MG63 (cell line): Measurements from ENCODE around the gene RAB3A. TPM values are rescaled to one million over a fixed set of nuclear protein-coding genes. Genes with fewer than 3 reads are reported as not detected.
"Not testable (repeated sequence)": the region's sequence is repeated elsewhere in the genome, so short reads cannot be mapped to it uniquely, and the experiment has no call there.

Experiments
- DNase-seq: peaks from one replicate; pipeline ENCODE4 v3.0.0-alpha.2; 2020
- H3K27me3 ChIP-seq: fragments of 250-450 bp; sonication (Bioruptor Pico); 2 replicates; pipeline ENCODE4 v1.5.1; 2020; ENCODE audit warnings: mild to moderate bottlenecking, moderate library complexity
- H3K36me3 ChIP-seq: fragments of 250-450 bp; sonication (Bioruptor Pico); 2 replicates; pipeline ENCODE4 v1.5.1; 2020; ENCODE audit warnings: mild to moderate bottlenecking, moderate library complexity
- H3K4me3 ChIP-seq: fragments of 250-450 bp; sonication (Bioruptor Pico); 2 replicates; pipeline ENCODE4 v1.5.1; 2020; ENCODE audit warnings: mild to moderate bottlenecking, moderate library complexity
- H3K9me3 ChIP-seq: fragments of 250-450 bp; sonication (Bioruptor Pico); 2 replicates; pipeline ENCODE4 v1.5.1; 2020; ENCODE audit warnings: mild to moderate bottlenecking, moderate library complexity
- total RNA-seq: library from RNA; depleted of rRNA; stranded (reverse); fragments of >200 nt; shearing (Covaris generic); gene quantifications from 2 replicates; pipeline ENCODE4 v1.2.3, GENCODE V29; 2014; ENCODE audit warnings: low replicate concordance

The RAB3A gene
- total RNA-seq, 1 experiment from 2014 or later: 0.99 TPM

DNA sequence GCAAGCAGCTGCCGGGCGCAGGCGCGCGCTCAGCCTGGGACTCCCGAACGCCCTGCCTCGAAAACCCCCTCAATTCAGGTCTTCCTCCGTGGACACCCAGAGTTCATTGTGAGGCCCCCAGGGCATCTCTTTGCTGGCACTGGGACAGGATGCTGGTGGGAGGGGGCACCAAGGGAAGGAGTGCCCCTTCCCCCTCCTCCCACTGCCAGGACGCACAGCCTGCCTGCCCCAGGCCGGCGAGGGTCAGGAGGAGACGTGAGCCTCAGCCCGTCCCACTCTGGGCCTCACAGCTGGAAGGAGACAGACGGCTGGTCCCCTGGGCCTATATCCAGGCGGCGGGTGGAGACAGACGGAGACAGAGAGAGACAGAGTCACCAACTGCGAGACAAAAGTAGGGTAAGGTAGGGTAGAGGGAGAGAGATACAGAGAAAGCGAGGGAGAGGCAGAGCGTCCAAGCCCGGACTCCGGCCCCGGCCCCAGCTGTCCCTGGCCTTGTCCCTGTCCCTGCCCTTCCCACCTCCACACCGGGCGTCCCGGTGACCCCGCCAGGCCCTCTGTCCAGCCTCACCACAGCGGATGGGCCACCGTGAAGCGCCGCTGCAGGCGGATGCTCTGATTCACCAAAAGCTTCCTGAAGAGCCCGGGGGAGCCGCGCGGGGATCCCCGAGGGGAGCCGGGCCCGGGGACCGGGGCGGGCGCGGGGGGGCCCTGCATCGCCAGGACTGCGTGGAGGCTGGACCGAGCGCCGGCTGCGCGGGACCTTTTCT, 22.0 kb upstream of the RAB3A start, which contains the start of gene PDE4C:
Gene PDE4C, minus strand, starts transcription at position 737 of the 767 bp plus-strand sequence. Its CDS starts 23 bp downstream, at position 714.
- Histone ChIP-seq H3K36me3 (no peaks in the 10 kb centered on the region), H3K27me3 (peaks cover 6% of the 10 kb centered on the region), H3K9me3 (no peaks in the 10 kb centered on the region), H3K4me3 (no peak within 1 kb of the TSS)
- DNase-seq: peak; percentile 30

DNA sequence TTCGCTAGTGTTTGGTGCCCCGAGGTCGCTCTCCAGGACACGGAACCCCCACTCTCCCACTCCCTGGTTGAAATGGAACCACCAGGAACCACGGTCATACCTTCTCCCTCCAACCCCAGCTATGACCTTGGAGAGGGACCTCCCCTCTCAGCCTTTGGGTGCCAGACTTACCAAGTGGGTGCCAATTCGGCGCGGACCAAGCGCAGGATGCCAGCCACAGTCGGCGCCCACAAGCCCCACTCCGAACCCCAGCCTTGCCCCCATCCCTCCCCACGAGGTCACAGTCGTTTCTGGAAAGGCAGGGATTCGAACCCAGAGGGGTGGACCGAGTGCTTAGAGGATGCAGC, 21.5 kb upstream of the RAB3A start:
- Histone ChIP-seq H3K27me3 (peaks cover 6% of the 10 kb centered on the region), H3K4me3 (no peak overlapping the region)
- no peak for DNase-seq

DNA sequence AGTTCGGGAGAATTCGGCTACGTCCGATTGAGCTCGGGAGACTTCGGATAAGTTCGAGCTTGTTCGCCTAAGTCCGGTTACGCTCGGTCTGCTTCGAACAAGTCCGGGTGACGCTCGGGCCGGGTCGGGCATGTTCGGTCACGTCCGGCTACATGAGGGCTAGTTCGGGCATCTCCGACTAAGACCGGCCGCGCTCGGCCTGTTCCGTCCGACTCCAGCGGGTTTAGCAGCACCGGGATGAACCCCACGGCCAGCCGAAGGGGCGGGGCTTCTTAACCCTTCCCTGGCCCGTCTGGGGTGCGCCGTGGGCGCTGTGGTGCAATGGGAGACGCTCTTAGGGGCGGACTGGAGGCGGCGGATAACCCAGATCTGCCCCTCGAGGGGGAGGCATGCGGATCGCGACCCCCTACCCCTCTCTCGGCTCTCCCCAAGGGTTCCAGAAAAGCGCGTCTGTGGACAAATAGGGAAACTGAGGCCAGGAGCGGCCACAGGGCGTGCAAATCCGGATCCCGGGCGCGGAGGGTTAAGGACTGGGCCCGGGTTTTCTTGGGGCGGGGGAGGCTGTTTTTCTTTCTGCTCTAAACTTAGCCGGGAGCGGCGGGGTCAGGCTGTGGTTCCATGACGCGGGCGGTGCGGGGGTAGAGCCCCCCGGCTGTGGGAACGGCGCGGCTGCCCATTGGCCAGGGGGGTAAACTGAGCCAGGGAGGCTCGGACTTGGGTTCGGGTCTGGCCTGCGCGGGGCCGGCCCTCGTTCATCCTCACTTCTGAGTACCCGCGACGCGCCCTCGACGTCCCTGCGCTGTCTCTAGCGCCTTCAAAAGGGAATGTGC, 20.9 kb upstream of the RAB3A start:
- peak overlapping the region; percentile 44 for H3K4me3 ChIP-seq

More for the DNA sequence above, 21.5 kb upstream of the RAB3A start:
- Histone ChIP-seq H3K9me3 (no peaks in the 10 kb centered on the region), H3K36me3 (no peaks in the 10 kb centered on the region)

DNA sequence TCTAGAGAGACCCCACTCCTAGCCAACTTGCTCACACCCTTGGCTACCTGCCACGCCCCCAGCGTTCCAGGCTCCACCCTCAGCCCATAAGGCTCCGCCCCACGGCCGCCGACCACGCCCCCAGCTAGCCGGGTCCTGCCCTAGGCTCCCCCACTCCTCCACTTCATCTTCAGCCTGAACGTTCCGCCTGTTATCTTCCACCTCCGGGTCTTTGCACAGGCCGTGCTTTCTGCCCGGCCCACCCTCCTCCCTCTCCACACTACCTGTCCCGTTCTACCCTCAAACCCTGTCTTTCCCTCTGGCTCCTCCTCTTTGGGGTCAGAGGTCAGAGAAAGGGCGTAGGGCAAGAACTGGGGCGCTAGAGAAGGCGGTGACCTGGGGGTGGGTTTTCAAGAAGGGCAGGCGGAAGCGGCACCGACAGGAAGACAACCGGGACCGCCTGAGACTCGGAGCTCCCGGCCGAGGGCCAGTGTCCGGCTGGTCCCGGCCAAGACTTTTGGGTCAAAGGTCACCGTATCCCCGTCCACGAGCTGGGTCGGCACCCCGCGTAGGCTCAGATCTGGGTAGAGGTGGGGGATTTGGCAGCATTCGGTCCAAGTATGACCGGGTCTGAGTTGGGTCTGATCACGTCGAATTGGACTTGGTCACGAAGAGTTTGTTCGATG, 20.1 kb upstream of the RAB3A start:
- peak; percentile 39 for DNase-seq
- H3K9me3 ChIP-seq: no peaks in the 10 kb centered on the region
- H3K27me3 ChIP-seq: no peaks in the 10 kb centered on the region; the same call in 1 of the 2 replicates

More for the DNA sequence above, 20.9 kb upstream of the RAB3A start:
- DNase-seq: peak; percentile 97
- Histone ChIP-seq H3K36me3 (no peaks in the 10 kb centered on the region), H3K27me3 (peaks cover under 1% of the 10 kb centered on the region), H3K9me3 (no peaks in the 10 kb centered on the region)

DNA sequence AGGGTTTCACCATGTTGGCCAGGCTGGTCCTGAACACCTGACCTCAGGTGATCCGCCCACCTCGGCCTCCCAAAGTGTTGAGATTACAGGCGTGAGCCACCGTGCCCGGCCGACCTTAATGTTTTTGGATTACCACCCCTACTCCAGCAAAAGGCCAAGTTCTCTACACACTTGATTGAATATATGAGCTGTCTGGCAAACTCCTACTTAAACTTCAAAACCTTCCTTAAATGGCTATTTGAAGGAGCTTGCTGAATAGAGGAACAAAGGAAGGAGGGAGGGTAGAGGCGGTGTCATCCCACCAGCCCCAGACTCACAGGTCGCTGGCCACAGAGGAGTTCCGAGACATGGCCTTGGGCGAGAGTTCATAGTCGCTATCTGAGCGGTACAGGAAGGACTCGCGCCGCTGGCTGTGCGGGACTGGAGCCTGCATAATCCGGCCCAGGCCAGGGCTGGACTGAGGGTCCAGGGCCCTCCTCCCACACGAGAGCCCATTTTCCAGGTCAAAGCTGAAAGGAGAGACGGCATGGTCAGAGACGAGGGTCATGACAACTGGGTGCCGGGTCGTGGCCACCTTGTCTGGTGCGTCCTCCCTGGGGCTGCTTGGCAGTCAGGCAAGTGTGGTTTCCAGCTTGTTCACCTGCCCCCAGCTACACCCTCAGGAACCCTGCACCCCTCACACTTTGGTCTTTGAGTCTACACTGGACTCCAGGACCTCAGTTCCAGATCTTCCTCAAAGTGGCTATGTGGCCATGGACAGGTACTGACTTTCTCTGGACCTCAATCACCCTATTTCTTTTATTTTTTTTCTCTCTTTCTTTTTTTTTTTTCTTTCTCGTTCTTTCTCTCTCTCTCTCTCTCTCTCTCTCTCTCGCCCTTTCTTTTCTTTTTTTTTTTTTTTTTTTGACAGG, 18.2 kb upstream of the RAB3A start:
- Histone ChIP-seq H3K36me3 (no peaks in the 10 kb centered on the region; the same call in 1 of the 2 replicates), H3K9me3 (no peaks in the 10 kb centered on the region), H3K4me3 (no peak overlapping the region), H3K27me3 (no peaks in the 10 kb centered on the region)
- no peak for DNase-seq

More for the DNA sequence above, 20.1 kb upstream of the RAB3A start:
- Histone ChIP-seq H3K4me3 (peak overlapping the region; percentile 44), H3K36me3 (no peaks in the 10 kb centered on the region)

DNA sequence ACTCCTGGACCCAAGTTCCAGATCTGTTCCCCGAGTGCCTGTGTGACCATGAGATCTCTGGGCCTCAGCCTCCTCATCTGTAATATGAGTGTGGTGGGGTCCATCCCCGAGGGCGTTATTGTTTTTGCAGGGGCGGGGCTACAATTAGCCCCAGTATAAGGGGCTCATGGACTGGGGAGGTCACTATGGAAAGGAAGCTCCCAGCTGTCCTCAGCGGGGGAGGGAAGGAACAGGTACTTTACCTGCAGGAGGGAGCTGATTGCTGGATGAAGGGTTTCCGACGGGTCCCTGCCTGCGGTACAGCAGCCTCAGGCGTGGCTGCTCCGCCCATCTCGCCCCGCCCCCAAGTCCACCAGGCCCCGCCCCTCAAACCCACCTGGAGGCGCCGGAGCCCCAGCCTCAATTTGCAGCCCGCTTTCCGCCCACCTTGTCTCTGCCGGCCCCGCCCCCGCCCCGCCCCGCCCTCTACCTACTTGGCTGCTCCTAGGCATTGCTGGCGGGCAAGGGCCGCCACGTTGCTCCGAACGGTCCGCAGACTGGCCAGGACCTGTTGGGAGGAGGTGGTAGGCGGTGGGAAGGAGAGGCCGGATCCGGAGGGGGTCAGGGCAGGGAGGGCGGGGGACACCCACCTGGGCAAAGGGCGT, 16.9 kb upstream of the RAB3A start:
- H3K27me3 ChIP-seq: no peaks in the 10 kb centered on the region
- no peaks in the 10 kb centered on the region for H3K9me3 ChIP-seq
- DNase-seq: no peak
- H3K4me3 ChIP-seq: no peak overlapping the region
- no peaks in the 10 kb centered on the region; the same call in 1 of the 2 replicates for H3K36me3 ChIP-seq

DNA sequence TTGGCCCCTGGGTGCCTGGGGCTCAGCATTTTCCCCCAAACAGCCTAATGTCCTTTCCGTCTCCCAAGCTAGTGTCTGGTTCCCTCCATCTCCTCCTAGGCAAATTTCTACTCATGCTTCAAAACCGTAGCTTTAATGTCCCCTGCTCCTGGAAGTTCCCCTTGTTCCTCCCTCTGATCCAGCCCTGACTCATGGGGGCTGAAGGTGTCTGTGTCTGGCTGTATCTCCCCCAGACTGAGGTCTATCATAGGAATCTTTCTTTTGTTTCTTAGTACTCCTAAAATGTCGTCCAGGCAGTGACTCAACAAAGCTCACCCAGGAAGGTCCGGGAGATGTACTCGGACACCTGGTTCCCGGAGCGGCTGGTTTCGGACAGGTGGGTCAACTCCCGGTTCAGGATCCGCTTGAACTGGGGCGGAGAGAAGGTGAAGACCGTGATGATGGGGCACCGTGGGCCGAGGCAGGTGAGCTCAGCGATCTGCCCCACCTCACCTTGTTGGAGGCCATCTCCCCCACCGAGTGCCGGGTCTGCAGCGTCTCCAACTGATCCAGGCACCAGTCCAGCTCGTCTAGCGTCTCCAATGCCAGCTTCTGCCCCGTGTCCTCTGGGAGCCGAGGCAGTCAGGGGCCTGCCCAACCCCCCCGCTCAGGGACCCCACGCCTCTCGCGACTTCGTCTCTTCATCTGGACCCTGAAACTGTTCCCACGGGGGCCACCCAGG, 16.2 kb upstream of the RAB3A start:
- Histone ChIP-seq H3K4me3 (no peak overlapping the region), H3K36me3 (no peaks in the 10 kb centered on the region; the same call in none of the 2 replicates), H3K27me3 (no peaks in the 10 kb centered on the region), H3K9me3 (no peaks in the 10 kb centered on the region)
- no peak for DNase-seq

DNA sequence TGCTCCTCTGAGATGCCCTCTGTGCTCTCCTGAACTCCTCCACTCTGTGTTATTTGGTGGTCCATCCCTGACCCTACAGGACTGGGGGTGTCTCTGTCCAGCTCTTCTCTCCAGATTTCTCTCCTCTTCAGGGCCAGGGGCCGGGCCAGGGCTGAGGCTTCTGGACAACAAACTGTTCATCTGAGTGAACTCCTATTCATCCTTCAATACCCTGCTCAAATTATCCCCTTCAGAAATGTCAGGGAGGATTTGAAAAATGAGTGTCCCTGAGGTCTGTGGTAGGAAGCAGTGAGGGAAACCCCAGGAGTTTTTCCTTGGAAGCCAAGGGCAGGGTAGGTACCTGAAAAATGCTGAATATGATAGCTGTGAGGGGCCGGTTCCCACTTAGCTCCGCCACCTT, 14.8 kb upstream of the RAB3A start:
- Histone ChIP-seq H3K27me3 (no peaks in the 10 kb centered on the region), H3K9me3 (no peaks in the 10 kb centered on the region), H3K36me3 (no peaks in the 10 kb centered on the region; the same call in none of the 2 replicates), H3K4me3 (no peak overlapping the region)
- no peak for DNase-seq

DNA sequence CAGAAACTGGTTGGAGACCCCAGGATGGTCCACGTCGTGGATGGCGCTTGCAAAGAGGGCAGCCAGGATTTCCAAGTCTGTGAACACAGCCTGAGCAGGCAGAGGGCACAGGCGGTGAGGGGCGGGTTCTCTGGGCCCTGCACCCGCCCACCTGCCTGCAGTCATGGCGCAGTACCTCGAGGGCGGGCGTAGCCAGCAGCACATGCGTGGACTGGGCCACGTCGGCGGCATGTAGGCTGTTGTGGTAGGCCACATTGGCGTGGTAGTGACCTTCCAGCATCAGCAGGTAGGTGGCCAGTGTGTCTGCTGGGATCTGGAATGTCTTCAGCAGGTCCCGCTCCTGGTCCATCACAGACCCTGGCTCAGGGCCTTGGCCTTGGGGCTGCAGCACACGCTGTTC, 14.3 kb upstream of the RAB3A start:
- Histone ChIP-seq H3K36me3 (peaks cover 1% of the 10 kb centered on the region), H3K4me3 (no peak overlapping the region), H3K27me3 (no peaks in the 10 kb centered on the region), H3K9me3 (no peaks in the 10 kb centered on the region)
- no peak for DNase-seq

DNA sequence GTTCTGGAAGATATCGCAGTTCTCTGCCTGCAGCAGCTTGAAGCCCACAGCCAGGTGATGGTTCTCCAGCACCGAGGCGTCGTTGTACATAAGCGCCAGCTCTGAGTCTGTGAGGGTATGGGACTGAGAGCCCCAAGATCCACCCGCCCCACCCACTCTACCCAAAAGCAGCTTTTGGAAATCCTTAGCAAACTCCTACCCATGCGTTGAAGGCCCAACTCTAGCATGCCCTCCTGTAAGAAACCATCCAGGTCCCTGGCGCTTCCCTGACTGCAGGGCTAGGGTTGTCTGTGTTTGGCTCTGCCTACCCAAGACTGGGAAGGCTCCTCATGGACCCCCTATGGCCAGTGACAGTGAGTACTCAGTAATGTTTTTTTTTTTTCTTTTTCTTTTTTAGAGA, 12.9 kb upstream of the RAB3A start:
- Histone ChIP-seq H3K9me3 (no peaks in the 10 kb centered on the region), H3K27me3 (no peaks in the 10 kb centered on the region), H3K36me3 (peaks cover 6% of the 10 kb centered on the region), H3K4me3 (no peak overlapping the region)
- DNase-seq: no peak

DNA sequence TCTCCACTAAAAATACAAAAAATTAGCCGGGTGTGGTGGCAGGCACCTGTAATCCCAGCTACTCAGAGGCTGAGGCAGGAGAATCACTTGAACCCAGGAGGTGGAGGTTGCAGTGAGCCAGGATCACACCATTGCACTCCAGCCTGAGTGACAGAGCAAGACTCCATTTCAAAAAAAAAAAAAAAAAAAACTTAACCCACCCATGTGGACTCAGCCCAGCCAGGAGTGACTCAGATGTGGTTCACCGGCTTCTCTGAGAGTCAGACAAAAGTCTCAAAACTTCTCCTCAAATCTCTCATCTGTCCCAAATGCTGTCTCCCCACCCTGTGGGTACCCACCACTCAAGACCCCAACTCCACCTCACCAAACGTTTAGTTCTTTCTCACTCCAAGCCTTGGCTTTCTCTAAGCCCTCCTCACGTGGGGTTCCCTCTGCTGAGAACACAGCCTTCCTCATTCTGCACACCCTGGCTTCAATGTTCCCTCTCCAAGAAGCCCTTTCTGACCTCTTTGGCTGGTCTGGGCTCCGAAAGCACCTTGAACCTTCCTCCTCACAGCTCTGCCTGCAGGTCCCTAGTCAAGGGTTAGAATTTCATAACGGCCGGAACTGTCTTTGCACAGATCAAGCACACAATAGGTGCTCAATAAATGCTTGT, 11.1 kb upstream of the RAB3A start:
- DNase-seq: peak; percentile 79
- H3K36me3 ChIP-seq: peaks cover 6% of the 10 kb centered on the region
- no peaks in the 10 kb centered on the region for H3K9me3 ChIP-seq
- no peaks in the 10 kb centered on the region for H3K27me3 ChIP-seq
- no peak overlapping the region for H3K4me3 ChIP-seq

DNA sequence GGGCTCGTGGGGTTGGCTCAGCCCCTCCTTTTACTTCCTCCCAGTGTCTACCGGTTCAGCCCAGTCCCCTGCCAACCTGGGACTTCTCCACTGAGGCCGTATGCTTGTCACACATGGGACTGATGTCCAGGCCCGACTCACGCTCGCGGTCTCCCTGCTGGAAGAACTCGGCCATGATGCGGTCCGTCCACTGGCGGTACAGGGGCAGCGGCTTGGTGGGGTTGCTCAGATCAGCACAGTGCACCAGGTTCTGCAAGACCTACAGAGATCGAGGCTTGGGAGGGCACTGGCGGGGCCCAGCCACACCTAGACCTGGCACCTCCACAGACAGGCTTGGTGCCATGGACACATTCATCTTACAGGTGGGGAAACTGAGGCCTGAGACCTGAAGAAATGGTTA, 7.8 kb upstream of the RAB3A start:
- no peak for DNase-seq

DNA sequence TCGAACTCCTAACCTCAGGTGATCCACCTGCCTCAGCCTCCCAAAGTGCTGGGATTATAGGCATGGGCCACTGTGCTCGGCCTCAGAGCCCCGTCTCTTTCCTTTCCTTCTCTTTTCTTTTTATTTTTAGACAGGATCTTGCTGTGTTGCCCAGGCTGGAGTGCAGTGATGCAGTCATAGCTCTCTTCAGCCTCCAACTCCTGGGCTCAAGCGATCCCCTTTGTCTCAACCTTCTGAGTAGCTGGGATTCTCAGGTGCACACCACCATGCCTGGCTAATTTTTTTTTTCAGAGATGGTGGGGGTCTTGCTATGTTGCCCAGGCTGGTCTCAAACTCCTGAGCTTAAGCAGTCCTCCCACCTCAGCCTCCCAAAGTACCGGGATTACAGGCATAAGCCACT, 6.1 kb upstream of the RAB3A start:
- H3K27me3 ChIP-seq, H3K36me3 ChIP-seq, H3K4me3 ChIP-seq, DNase-seq, H3K9me3 ChIP-seq: not testable (repeated sequence)

More for the DNA sequence above, 7.8 kb upstream of the RAB3A start:
- H3K36me3 ChIP-seq: peaks cover 6% of the 10 kb centered on the region
- H3K9me3 ChIP-seq: no peaks in the 10 kb centered on the region
- no peaks in the 10 kb centered on the region for H3K27me3 ChIP-seq
- H3K4me3 ChIP-seq: no peak overlapping the region

DNA sequence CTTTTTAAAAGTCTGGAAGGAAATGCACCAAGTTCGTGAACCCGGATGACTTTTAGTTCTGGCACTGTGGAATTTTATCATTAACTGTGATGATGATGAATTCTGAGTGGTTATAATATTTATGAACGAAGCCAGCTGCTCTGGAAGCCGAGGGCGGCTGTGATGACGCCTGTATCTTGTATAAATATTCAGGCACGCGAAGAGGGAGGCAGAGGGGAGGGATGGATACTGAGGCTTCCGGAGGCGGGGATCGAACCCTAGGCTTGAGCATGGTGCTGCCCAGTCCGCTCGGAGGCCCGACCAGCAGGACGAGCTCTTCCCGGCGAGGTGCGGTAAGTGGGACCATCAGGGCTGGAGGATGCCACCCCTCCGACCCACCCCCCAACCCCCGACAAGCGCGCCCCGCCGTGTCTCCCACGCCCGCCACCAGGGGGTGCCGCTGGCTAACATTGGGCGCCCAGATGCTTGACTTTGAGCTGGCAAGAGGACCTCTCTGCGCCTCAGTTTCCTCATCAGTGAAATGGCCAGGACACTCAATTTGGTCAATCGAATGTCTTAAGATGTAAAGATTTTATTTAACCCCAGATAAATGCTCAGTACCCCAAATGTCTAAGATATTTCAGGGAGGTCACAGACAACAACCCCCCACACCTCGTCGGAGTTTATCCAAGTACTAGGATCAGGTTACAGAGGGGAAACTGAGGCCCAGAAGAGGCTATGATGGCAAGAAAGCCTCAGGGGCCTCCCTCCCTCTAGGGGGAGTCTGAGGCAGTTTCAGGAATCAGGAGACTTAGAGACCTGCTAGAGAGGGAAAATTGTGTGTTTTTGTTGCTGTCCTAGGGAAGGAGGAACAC, 4.5 kb upstream of the RAB3A start:
- H3K9me3 ChIP-seq: no peaks in the 10 kb centered on the region
- peak; percentile 90 for DNase-seq
- H3K4me3 ChIP-seq: peak overlapping the region; percentile 38
- no peaks in the 10 kb centered on the region for H3K27me3 ChIP-seq
- peaks cover 6% of the 10 kb centered on the region for H3K36me3 ChIP-seq
